Transverse colon (tissue), 4 donors: ENCODE measurements around the gene MANEAL. TPM values are rescaled to one million over a fixed set of nuclear protein-coding genes. Genes with fewer than 3 reads are reported as not detected.
"Not testable (repeated sequence)": the region's sequence is repeated elsewhere in the genome, so short reads cannot be mapped to it uniquely, and the experiment has no call there.

Experiments used
- DNase-seq: peaks from one replicate; pipeline ENCODE4 v3.0.0-alpha.2; 2019
- H3K27ac ChIP-seq, 4 donors: fragments of 200-600 bp; sonication (generic); 2 replicates each; pipeline ENCODE4 v1.5.1; 2016 to 2018; ENCODE audit warnings: inconsistent platforms in 4 of 4
- H3K27me3 ChIP-seq: fragments of 200-600 bp; sonication (generic); 2 replicates; pipeline ENCODE4 v1.5.1; 2017; ENCODE audit warnings: inconsistent platforms
- H3K36me3 ChIP-seq, 4 donors: fragments of 200-600 bp; sonication (generic); 2 replicates each; pipeline ENCODE4 v1.5.1; 2017 to 2019; ENCODE audit warnings: inconsistent platforms in 4 of 4
- H3K4me1 ChIP-seq, 4 donors: fragments of 200-600 bp; sonication (generic); 2 replicates each; pipeline ENCODE4 v1.5.1; 2017 to 2020; ENCODE audit warnings: inconsistent platforms in 4 of 4
- H3K4me3 ChIP-seq, 4 donors: fragments of 200-600 bp; sonication (generic); 1 replicate in 1 of 4; 2 replicates in 3 of 4; pipeline versions ENCODE4 v1.5.1 to v1.6.1; 2017 to 2019; ENCODE audit warnings: inconsistent platforms in 4 of 4
- H3K9me3 ChIP-seq, 2 donors: fragments of 200-600 bp; sonication (generic); 2 replicates each; pipeline ENCODE4 v1.5.1; 2017 to 2019; ENCODE audit warnings: inconsistent platforms in 2 of 2
- EP300 ChIP-seq: sonication (generic); formaldehyde crosslinking; IDR thresholded peaks from one replicate; pipeline ENCODE4 v1.6.1; 2017; ENCODE audit warnings: antibody characterized with exemption, low read depth
- POLR2A ChIP-seq: fragments of 450-650 bp; IDR thresholded peaks from one replicate; pipeline ENCODE4 v1.6.1; 2016; ENCODE audit warnings: antibody characterized with exemption, mild to moderate bottlenecking, moderate library complexity
- POLR2AphosphoS5 ChIP-seq, 3 donors: sonication (generic); formaldehyde crosslinking; IDR thresholded peaks; one replicate each; pipeline ENCODE4 v1.6.1; 2016; ENCODE audit warnings: antibody characterized with exemption in 3 of 3
- WGBS, 2 donors: methylation state at CpG; one replicate each; pipeline ENCODE4 v1.1.5; 2018; ENCODE audit warnings: low coverage in 1 of 2; 5-methylcytosine and 5-hydroxymethylcytosine counted together
- in situ Hi-C, 4 donors: fragments of 200-750 bp; cut with MboI; loops; one replicate each; pipeline versions ENCODE4 v1.15.0 to v1.15.1; 2017; ENCODE audit warnings: low sequenced_read_pairs in 3 of 4, low pct_ligation_motif_present in 1 of 4, low pct_unique_long_range_greater_than_20kb in 1 of 4
- intact Hi-C: fragments of 100-400 bp; cut with DNase I; formaldehyde crosslinking; loops from one replicate; pipeline ENCODE4 v1.15.1; 2023; ENCODE audit warnings: low total_unique reads
- total RNA-seq, 4 donors: library from RNA; depleted of rRNA; stranded (reverse); fragments of >200 nt; gene quantifications; one replicate each; pipeline ENCODE4 v1.1.0, GENCODE V29; 2016
- TF ChIP-seq, protein P1 (sequence below), 5 experiments: fragments of 200-600 bp in 3 of 5; fragments of 450-650 bp in 2 of 5; sonication (generic) in 3 of 5; IDR thresholded peaks; 1 replicate in 2 of 5; 2 replicates in 3 of 5; pipeline ENCODE4 v1.5.1; 2016 to 2017; ENCODE audit warnings: antibody characterized with exemption in 5 of 5, inconsistent platforms in 3 of 5, mild to moderate bottlenecking in 2 of 5, moderate library complexity in 1 of 5

The MANEAL gene
- total RNA-seq, 4 donors from 2014 or later = 1.1 to 9.6 (median 5.7) TPM

DNA sequence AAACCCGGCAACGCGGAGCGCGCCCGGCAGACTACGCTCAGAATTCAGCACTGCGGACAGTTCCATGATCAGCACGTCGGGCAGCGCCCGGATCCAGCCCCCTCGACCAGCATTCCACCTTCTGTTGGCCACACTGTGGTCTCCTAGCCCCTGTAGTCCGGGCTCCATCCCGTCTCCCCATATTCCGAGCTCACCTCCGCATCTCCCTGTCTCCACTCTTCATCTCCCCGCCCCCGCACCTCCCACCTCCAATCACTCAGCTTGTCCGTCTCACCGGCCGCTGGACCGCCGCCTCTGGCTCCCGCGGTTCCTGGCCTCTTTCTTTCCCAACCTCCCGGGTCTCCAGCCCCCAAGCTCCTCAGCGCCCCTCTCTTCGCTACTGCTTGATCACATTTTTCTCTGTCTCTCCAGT is 29.2 kb upstream of the MANEAL start:
- Histone ChIP-seq H3K36me3 (no peaks in the 10 kb centered on the region), H3K4me3 (no peak overlapping the region), H3K27me3 (peaks cover 98% of the 10 kb centered on the region), H3K9me3 (no peaks in the 10 kb centered on the region), H3K27ac (no peak overlapping the region), H3K4me1 (peaks cover 0 to 5% (median 0%) of the 10 kb centered on the region in 4 donors)
- TF ChIP-seq POLR2A (no peak), POLR2AphosphoS5 (IDR thresholded peaks at IDR 0.05) (no peak), EP300 (no peak)
- TF ChIP-seq, protein P1, sequence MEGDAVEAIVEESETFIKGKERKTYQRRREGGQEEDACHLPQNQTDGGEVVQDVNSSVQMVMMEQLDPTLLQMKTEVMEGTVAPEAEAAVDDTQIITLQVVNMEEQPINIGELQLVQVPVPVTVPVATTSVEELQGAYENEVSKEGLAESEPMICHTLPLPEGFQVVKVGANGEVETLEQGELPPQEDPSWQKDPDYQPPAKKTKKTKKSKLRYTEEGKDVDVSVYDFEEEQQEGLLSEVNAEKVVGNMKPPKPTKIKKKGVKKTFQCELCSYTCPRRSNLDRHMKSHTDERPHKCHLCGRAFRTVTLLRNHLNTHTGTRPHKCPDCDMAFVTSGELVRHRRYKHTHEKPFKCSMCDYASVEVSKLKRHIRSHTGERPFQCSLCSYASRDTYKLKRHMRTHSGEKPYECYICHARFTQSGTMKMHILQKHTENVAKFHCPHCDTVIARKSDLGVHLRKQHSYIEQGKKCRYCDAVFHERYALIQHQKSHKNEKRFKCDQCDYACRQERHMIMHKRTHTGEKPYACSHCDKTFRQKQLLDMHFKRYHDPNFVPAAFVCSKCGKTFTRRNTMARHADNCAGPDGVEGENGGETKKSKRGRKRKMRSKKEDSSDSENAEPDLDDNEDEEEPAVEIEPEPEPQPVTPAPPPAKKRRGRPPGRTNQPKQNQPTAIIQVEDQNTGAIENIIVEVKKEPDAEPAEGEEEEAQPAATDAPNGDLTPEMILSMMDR (IDR thresholded peaks at IDR 0.05) = no peak
- WGBS, 2 donors = 10 to 17% methylated on average over 9 to 29 of the region's 29 CpGs
- no peak for DNase-seq
- intact Hi-C loops = no loop called here
- in situ Hi-C loops = no loop called here

DNA sequence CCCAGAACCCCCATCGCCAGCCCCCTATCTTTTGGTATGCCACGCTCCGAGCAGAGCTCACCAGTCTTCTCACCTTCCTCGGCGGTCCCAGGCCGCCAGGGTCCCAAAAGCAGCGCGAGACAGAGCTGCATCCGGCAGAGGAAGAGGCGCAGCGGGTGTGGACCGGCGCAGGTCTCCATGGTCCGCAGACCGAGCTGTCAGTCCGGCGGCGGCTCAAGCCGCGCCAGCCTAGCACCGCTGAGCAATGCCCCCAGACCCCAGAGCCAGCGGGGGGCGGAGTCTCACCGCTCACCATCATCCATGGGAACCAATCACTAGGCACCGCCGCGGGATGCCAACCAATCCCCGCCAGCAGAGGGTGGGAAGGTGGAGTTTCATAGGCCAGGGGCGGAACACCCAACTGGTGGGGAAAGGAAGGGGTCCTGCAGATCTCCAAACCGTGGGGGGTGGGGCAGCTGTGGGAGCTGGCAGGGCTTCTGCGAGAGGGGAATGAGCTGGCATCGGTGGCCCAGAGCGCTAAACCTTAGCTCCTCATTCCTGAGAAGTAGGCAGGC is 28.7 kb upstream of the MANEAL start, which contains the start of gene EPHA10:
TSS of gene EPHA10 (minus strand) at position 233 of the 554 bp plus-strand sequence. CDS start at position 179, 54 bp downstream.
- intact Hi-C loops (no loop called here), in situ Hi-C loops (no loop called here)
- no peak within 1 kb of the TSS for H3K4me3 ChIP-seq
- H3K27me3 ChIP-seq = peaks cover 97% of the 10 kb centered on the region
- no peak for DNase-seq
- peaks cover 0 to 5% (median 0%) of the 10 kb centered on the region in 4 donors for H3K4me1 ChIP-seq
- no peak within 1 kb of the TSS for H3K27ac ChIP-seq
- 12 to 30% methylated on average over 8 to 30 of the region's 33 CpGs for WGBS, 2 donors
- H3K9me3 ChIP-seq = no peaks in the 10 kb centered on the region
- no peaks in the 10 kb centered on the region for H3K36me3 ChIP-seq
- TF ChIP-seq POLR2AphosphoS5 (IDR thresholded peaks at IDR 0.05) = no peak
- no peak for TF ChIP-seq EP300
- no peak for TF ChIP-seq POLR2A
- TF ChIP-seq, protein P1 (IDR thresholded peaks at IDR 0.05) = no peak

DNA sequence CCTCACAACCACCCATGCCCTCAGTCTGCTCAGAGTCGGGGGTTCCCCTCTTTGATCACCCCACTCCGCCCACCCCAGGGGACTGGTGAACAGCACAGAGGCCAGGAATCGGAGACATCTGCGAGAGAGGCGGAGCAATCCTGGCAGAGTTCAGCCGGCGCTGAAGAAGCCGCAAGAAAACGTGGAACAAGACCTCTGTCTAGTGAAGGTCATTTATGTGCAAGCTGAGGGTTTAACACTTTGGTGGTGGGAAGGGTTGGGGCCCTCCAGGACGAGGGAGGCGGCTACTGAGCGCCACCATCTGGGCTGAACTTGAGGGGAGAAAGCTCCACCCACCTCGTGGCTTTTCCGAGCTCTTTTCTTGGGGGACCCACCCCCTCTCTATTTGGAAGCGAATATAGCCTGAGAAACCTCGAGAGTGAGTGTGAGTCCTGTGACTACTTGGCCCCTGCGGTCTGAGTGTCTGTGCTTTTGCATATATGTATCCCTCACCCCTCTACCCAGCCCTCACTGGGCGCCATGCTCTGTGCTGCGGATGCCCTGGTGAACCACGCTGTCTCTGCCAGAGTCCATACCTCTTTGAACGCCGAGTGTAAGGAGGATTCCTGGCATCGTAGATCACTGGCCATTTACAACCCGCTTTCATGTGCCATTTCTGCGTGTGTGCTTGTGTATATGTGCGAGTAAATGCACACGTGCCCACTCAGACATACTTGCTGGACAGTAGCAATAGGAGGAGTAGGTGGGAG is 27.6 kb upstream of the MANEAL start:
- Histone ChIP-seq H3K4me1 (peaks cover 0 to 5% (median 0%) of the 10 kb centered on the region in 4 donors), H3K4me3 (no peak overlapping the region), H3K9me3 (no peaks in the 10 kb centered on the region), H3K36me3 (no peaks in the 10 kb centered on the region), H3K27me3 (peaks cover 88% of the 10 kb centered on the region), H3K27ac (no peak overlapping the region)
- TF ChIP-seq, protein P1 (IDR thresholded peaks at IDR 0.05) = no peak
- TF ChIP-seq POLR2A (no peak), POLR2AphosphoS5 (IDR thresholded peaks at IDR 0.05) (no peak), EP300 (no peak)
- WGBS, 2 donors = 8 to 22% methylated on average over 4 to 27 of the region's 27 CpGs
- intact Hi-C loops = no loop called here
- in situ Hi-C loops = no loop called here
- no peak for DNase-seq

DNA sequence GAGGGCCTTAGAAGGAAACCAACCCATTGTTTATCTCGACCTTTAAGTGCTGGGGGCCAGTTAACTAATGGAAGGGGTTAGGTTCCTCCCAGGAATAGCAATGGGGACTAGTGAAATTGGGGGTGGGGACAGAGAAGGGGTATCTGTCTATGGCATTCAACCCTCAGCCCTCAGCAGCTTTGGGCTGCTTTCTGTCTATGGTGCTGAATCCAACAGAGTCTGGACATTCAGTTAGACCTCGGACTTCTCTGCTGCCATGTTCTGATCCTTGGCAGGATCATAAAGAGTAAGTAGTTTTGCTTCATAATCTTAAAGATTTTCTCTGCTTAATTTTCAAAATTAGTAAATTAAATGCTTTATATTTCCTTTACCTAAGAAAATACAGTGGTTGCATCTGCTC is 26.2 kb upstream of the MANEAL start:
- H3K4me3 ChIP-seq = no peak overlapping the region
- in situ Hi-C loops = no loop called here
- H3K27ac ChIP-seq = no peak overlapping the region
- intact Hi-C loops = no loop called here
- no peaks in the 10 kb centered on the region for H3K9me3 ChIP-seq
- H3K4me1 ChIP-seq = peaks cover 0 to 5% (median 0%) of the 10 kb centered on the region in 4 donors
- TF ChIP-seq EP300 (no peak), POLR2A (no peak), POLR2AphosphoS5 (IDR thresholded peaks at IDR 0.05) (no peak)
- TF ChIP-seq, protein P1 (IDR thresholded peaks at IDR 0.05) = no peak
- H3K27me3 ChIP-seq = peaks cover 74% of the 10 kb centered on the region
- DNase-seq = no peak
- WGBS, 2 donors = 18% methylated on average over 2 of the region's 2 CpGs; no CpG with 5 or more reads in 1 of the 2 donors
- no peaks in the 10 kb centered on the region for H3K36me3 ChIP-seq

DNA sequence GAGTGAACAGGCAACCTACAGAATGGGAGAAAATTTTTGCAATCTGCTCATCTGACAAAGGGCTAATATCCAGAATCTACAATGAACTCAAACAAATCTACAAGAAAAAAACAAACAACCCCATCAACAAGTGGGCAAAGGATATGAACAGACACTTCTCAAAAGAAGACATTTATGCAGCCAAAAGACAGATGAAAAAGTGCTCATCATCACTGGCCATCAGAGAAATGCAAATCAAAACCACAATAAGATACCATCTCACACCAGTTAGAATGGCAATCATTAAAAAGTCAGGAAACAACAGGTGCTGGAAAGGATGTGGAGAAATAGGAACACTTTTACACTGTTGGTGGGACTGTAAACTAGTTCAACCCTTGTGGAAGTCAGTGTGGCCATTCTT is 22.2 kb upstream of the MANEAL start:
- peaks cover 40% of the 10 kb centered on the region for H3K27me3 ChIP-seq
- H3K36me3 ChIP-seq, H3K4me3 ChIP-seq, H3K4me1 ChIP-seq, intact Hi-C loops, DNase-seq, H3K9me3 ChIP-seq, in situ Hi-C loops, H3K27ac ChIP-seq: not testable (repeated sequence)
